COLO668 (cell line): ENCODE results near the gene CNTNAP2.

Source experiments
- DNase-seq: peaks from one replicate; lab custom pipeline; 2025; ENCODE audit not compliant: unreplicated experiment; lab: John Stamatoyannopoulos, UW

CNTNAP2 gene

DNA sequence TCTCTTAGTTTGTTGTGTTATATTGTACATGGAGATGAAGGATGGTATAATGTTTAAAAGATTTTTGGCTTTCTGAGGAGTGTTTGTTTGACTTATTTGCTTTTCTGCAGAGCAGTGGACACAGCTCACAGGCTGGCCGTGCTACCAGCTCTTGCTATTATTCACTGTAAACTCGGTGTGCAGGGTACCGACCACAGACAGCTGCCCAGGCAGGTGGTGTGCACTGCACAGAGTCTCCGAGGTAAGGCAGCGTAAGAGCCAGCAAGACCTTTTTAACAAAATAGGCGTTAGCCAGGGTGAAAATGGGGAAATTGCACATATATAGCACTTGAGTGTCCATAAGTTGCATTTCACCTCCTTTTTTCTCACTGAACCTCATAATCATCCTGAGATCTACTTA, 438.0 kb downstream of the CNTNAP2 start:
- DNase-seq, result peak; percentile 76

DNA sequence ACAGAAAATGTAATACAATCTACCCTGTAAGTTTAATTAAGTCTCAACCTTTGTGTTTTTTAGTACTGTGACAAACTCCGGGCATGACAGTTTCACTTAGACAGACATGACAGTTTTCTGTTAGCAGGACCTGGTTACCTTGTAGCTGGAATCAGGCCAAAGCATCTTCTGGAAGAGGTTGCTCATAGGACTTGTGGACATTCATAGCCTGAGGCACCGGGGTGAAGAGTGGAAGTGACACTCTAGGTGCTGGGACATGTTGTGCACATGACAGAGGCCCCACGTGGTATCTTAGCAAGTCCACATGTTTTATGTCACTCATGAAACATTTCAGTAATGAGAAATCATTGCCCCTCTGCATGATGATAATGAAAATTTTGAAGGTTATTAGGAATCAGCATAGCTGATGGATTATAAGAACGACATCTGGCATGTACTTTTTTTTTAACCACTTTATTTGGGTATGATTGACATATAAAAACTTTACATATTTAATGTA, 441.4 kb downstream of the CNTNAP2 start:
- DNase-seq, result peak; percentile 8

DNA sequence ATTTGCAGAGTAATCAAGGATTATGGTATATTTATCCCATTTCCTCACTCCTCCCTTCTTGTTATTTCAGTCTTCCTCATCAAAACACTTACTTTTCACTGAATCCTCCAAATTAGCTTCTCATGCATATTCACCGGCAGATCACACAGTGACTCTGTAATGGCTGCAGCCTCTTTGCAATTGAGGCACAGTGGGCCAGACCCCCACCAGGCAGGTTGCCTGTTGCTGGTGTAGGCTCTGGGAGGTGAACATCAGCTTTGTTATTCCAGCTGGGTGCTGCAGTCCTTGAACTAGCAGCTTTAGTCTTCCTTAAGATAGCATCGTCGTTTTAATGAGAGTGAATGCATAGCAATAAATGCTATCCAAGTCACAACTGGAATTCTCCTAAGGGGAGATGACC, 449.3 kb downstream of the CNTNAP2 start:
- no peak for DNase-seq

DNA sequence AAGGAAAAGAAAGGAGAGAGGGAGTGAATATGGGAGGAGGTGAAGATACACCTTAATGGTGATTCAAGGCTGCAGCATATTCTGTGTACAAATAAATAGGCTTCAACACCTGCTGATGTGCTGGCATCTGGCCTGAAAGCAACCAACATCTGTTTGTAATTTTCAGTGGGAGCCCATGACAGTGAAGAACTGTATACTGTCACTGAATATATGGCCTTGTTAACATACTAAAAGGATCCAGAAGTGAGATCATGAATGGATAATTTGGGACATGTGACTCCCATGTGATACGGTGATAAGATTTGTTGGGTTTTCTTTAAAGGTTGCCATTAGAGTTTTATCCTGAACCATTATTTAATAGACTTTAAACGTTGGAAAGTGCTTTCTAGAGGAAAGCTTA, 459.3 kb downstream of the CNTNAP2 start:
- no peak for DNase-seq

DNA sequence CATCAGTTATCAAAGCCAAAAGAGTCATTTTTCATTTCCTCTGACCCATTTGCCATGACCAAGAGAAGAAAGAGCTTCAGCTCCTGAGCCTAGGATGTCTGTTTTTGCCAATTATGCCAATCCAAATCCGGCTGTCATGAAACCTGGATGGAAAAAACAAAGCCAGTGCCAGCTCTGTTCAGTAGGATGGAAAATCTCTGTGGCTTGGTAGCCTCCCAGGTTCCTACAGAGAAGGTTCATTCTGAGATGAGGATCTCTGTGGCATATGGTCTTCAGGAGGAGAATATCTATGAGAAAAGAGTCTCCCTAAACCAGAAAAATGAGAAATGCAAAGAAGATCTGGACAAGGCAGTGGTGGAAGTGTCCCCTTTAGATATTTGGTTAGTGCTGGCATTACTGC, 475.4 kb downstream of the CNTNAP2 start:
- no peak for DNase-seq

DNA sequence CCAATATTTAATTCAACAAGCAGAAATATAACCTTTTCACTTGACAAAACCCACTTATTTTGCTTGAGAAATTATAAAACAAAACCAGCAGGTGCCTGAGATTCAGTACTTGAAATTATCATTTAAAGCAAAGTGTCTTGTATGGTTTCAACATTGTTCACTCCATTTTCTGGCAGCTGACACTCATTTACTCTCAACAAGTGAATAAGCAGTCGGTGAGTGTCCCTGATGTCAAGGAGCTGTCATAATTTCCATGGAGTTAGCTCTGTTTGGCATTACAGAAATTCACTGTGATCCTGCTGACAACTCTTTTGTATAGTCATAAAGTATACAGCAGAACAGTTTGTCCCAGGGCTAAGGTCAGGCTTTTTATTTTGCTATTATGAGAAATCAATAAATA, 490.0 kb downstream of the CNTNAP2 start:
- no peak for DNase-seq

DNA sequence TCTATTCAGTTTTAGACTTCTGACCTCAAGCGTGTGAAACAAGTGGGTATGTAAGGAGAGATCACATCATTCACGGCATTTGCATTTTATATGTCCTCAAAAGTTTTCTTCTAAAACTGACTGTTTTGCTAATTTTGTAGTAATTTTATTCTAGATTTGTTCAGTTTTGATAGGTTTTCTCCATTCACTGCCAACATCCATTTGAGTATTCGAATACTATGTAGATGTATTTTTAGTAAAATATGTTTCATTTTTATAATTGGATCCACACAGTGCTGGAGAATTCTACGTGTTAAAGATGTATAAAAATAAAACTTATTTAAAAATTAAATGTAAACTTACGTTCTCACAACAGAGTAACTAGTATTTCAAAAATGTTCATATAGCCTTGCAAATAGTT, 503.0 kb downstream of the CNTNAP2 start:
- DNase-seq, result no peak

DNA sequence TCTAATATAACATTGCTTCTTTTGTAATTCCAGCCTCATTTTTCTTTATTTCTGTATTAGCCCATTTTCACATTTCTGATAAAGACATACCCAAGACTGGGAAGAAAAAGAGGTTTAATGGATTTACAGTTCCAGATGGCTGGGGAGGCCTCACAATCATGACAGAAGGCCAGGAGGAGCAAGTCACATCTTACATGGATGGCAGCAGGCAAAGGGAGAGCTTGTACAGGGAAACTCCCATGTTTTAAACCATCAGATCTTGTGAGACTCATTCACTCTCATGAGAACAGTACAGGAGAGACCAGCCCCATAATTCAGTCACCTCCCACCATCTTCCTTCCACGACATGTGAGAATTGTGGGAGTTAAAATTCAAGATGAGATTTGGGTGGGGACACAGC, 510.3 kb downstream of the CNTNAP2 start:
- no peak for DNase-seq

DNA sequence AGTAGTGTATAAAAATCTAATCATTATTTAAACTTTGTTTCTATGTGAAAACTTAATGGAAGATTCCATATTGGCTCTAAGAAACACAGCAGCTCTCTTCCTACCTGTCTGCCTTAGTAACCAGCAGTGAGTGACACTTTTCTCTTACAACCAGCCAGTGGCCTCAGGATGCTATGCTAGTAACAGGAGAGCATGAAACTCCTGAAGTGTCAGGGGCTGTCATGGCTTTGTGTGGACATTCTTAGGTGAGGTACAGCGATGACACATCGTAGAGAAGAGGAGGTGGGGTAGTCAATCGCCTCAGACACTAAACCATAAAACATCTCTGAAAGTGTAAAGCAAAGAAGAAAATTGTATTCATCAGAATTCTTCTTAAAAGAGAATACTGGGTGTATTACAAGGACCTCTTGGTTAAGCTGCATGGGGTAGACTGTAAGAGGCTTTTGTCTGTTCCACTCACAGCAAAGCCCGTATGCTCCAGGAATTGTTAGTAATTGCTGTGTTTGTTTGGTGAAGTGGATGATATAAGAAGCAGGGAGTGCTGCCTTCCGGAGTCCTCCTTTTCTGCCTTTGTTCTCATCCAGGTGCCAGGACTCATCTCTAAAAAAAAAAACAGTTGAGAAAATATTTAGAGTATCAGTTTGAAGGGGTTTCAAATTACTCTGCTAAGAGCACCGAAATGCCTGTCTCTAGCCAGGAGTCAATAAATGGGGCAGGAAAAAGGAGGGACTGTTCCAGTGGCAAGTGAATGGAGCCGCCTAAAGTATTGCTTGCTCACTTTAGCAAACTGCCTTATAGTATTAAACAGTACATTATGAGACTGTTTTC, 518.8 kb downstream of the CNTNAP2 start:
- peak; percentile 63 for DNase-seq

DNA sequence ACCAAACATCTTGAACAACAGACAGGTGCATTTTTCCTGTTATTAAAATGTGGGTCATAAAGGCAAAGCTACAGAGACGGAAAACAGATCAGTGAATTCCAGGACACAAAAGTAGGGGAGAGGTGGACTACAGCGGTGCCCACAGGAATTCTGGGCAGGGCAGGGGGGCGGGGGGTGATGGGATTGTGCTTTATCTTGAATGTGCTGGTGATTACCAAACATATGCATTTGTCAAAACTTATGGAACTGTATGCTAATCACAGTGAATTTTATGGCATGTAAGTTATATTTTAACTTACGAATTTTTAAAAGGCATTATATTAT, 519.4 kb downstream of the CNTNAP2 start:
- DNase-seq, result no peak

DNA sequence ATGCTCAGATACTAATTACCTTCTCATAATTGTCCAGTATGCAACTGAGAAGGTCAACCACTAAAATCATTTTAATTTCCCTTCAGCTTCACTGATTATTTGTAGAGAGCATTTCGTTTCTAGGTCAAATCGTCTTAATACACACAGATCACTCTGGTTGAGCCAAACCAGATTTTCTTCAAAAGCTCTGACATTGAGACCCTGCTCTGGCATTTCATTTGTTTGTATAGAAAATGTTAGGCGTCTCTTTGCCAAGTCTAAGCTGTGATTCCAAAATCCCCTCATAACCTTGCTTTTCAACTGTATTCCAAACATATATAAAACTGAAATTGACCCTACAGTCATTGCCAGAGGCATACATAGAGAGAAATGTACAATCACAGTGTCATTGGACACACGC, 520.0 kb downstream of the CNTNAP2 start:
- no peak for DNase-seq

DNA sequence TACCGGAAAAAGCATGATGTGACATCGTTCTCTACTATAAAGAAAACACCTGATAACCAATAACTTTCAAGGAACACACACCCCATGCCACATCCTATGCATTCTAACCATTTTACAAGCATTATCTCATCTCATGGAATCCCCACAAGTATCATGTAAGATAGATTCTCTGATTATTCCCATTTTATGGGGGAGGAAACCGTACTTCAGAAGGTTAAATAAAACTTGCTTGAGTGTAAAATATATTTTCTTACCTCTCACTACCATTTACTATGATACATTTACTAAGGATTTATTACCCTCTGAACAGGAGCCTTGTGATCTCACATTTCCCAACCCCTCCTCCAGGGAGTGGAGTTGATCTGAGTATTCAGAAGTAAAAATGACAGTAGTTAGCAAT, 522.7 kb downstream of the CNTNAP2 start:
- no peak for DNase-seq

DNA sequence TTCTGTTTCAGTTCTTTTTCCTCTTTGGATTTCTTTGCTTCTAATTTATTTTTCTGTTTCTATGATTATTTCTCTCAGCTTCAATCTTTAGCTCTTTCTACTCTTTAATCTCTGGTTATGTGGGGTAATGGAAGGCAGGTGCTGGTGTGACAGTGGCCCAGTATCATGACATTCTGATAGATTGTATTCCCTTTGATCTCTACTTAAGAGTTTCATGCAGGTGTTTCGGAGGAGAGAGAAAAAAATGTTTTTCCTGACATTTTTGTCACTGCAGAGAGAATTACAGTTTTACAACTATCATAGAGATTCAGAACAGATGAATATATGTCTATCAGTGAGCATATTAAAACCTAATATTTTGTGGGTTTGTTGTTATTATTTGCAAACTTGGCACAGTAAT, 524.9 kb downstream of the CNTNAP2 start:
- no peak for DNase-seq

DNA sequence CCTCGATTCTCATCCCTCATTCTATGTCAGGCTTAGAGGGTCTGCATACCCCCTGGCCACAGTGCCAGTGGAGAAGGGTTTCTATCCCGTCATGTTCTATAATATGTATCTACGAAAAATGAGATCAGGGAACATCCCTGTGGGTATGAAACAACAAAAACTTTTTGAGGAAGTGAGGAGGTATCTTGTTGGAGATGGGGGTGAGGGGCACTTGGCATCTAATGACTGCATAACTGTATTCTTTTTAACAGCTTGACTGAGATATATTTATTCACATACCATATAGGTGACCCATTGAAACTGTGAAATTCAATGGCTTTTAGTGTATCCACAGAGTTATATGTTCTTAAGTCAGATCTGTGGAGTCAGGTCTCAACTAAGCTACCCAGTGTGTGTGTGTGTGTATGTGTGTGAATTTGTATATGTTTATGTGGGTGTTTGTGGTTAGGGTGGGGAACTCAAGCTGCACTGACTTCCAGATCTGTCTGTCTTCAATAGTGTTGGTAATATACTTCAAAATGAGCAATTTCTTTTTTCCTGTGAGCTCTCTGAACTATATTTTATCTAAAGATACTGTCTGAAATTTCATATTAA, 528.9 kb downstream of the CNTNAP2 start:
- no peak for DNase-seq

DNA sequence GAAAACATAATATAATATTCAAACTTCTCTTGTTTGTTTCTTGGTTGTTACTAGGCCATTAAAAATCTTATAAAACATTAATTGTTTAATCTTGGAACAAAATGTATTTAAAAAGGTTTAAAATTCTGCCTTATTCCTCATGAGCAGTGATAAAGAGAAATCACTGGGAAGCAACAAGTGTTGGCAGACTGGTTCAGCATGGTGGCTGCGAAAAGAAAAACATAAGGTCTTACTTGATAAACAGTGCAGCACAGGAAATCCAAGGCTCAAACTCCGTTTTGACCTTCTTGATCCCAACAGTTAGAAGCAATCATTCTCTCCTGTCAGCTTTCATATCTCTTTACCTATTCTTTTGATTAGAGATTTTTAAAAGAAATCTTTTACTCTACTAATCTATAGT, 530.8 kb downstream of the CNTNAP2 start:
- DNase-seq, result no peak

DNA sequence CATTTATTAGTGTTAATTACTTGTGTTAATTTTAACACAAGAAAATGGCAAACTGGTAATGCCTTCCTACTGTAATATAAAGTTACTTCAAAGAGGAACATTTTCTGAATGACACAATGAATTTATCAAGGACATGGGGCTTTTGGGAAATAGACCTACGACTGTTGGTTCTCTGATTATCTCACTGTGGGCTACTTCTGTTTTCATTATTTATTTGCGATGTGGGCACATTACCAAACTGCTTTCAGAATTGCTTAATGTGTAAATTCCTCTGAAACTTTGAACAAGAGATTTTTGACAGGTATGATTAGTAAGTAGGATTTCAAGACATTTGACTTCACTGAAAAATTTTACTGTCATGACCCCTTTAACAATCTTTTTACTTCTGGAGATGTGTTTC, 535.6 kb downstream of the CNTNAP2 start:
- no peak for DNase-seq

DNA sequence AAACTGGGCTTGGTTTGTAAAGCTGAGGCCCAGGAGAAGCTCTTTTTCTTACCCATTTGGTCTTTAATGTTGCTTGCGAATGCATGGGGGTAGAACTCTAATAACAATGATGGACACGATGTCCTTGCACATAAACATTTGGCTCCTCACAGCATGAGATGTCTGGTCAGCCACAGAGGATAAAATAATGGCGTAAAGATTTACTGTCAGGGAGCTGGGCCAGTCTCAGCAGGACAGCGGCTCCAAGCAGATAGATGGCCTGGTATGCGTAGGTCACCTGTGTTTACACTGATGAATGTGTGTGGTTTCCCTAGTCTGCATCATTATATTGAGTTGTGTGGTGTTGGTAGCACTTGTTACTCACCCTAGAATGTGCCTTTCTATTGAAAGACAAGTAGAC, 537.4 kb downstream of the CNTNAP2 start:
- peak; percentile 51 for DNase-seq

DNA sequence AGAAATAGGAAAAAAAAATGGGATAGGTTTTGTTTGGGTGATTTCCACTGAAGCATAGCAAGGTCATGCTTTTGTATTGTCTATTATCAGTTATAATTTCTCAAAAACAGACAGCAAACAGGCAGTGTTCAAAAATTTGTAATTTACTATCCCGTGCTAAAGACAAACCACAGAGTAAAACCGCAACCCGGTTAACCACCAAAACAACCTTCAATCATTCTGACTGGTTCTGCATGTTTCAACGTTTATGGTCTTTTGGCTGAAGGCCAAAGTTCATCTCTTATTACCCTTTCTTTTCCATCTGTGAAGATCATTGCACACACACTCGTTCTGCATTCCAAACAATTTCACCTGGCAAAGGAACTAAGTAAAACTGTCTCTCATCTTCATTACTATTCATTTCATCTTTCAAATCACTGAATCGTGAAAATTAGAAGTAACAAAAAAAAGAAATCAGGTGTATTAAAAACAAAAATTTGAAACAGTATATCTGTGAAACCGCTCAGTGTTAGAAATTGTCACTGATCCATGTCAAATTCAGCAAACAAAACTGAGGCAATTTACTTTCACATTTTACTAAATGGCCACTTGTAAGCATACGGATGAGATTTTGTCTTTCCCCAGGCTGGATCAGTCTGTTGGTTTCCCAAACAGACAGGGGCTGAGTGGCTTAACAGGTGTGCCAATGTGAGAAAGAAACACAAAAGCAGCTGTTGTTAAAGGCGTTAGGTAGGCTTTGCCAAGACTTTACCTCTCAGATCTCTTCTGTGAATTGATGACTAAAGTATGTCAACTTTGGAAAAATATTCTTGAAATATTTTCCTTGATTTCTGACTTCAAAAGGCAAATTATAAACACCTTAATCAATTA, 539.6 kb downstream of the CNTNAP2 start:
- peak; percentile 57 for DNase-seq

DNA sequence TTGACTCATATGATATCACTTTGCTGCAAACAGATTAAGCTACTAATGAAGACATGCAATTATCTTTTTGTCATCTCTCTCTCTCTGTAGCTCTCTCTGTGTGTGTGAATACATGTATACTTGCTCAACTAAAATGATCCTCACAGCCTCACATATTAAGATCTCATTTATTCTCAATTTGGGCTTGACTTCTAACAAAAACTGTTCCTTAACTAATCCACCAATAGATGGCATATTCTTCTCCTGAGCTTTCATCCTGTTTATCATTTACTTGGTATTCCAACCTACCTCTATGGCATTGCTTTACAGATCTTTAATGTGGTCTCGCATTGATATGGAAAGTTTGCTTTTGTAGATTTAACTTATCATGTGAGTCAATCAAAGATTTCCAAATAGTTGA, 540.4 kb downstream of the CNTNAP2 start:
- no peak for DNase-seq

DNA sequence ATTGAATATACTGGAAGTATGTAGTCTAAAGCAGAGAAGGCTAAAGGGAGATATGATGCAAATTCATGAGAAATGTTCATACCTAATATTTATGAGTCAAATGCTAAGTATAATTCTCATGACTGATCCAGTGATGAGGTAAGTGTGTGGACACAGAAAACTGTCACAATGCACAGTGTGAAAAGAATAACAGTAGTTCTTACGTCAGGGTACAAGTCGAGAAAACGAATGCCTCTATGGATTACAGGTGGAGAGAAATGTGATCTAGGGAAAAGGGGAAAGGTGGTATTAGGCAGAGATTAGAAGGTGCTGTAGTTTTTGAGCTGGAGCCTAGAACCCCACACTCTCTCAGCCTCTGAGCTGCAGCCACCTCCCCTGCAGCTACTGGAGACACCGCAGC, 542.0 kb downstream of the CNTNAP2 start:
- no peak for DNase-seq

DNA sequence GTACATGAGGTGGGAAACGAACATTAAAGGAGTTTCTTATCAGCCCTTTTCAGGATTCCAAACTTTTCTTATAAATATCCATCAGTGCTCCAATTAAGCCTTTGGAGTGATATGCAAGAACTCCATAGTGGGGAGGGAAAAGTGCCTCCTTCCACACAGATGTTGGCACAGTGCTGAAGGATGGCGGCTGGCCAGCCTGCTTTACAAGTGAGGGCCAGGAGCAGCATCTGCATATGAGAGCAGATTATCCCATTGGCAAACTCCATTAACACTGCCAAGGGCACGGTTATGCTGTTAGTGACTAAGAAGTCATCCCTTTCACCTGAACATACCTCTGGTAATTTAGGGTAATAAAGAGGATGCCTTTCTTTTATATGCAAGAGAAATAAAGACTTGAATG, 543.1 kb downstream of the CNTNAP2 start:
- DNase-seq, result no peak

DNA sequence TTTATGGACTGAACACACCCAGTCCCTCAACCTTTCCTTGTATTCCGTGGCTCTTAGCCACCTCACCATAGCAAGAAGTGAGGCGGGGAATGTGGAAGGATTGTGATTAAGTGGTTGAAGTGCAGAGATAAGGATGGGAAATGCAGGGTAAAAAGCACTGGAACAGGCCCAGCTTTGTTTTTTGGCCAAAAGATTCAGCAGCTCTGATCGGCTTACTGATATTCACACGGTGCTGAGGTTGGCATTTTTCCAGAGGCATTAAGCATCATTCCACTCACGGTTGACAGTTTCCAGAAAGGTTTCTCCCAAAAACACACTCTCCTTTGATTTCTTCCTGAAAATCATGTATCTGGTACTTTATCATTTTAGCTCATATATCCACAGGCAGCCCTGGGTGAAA, 544.2 kb downstream of the CNTNAP2 start:
- no peak for DNase-seq
